IPS DF 19.7 (cell line): ENCODE measurements around the gene MND1.

Experiments used
- DNase-seq: peaks from one replicate; pipeline ENCODE4 v3.0.0-alpha.2; 2013; ENCODE audit warnings: low read depth, low spot score

MND1 gene, protein sequence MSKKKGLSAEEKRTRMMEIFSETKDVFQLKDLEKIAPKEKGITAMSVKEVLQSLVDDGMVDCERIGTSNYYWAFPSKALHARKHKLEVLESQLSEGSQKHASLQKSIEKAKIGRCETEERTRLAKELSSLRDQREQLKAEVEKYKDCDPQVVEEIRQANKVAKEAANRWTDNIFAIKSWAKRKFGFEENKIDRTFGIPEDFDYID

DNA sequence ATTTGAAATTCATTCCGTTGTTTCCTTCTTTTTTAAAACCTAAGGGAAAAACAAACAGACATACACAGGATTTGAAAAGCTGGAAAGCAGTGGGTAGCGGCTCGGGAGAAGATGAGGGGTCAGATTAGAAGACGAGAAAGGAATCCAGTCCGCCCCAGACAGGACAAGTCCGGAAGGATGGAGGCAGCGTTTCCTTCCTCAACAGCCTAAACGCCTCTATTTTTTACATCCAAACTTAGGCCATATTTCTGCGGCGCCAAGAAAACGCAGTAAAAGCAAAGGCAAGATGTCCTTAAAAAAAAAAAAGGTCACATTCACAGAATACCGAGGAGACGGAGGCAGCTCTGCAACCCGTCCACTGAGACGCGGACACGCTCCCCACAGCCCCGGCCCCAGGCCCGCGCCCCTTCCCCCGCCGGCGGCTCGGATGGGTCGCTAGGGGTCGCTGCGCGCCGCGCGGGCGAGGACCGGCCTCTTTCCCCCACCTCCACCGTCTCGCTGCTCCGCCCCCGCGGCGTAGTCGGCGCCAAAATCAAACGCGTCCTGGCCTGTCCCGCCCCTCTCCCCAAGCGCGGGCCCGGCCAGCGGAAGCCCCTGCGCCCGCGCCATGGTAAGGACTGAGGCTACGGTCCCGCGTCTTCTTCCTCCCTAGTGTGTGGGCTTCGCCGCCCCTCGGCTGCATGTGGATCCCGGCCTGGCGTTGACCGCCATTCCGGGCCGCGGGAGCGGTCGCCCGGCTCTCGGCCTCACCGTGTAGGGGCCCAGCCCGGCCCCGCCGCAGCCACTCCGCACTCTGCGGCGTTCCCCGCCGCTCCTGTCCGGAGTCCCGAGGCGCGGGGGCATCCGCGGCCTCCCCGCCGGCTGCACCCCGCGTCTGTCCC, at the start of gene MND1:
Gene MND1, plus strand, starts transcription at position 558 of the 881 bp plus-strand sequence. Its CDS starts 50 bp downstream, at position 608.
- peak; percentile 61 for DNase-seq

DNA sequence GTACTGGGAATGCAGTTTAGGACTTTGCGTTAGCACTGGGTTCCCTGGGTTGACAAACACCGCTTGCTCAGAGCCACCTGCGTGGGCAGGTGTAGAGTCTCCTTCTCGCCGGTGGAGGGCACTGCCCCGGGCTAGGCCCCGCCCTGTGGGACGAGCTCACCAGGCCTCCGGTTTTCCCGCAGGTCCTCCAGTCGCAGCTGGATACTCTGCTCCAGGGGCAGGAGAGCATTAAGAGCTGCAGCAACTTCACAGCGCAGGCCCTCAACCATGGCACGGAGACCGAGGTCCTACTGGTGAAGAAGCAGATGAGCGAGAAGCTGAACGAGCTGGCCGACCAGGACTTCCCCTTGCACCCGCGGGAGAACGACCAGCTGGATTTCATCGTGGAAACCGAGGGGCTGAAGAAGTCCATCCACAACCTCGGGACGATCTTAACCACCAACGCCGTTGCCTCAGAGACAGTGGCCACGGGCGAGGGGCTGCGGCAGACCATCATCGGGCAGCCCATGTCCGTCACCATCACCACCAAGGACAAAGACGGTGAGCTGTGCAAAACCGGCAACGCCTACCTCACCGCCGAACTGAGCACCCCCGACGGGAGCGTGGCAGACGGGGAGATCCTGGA, 49.2 kb upstream of the MND1 start:
- DNase-seq = no peak

DNA sequence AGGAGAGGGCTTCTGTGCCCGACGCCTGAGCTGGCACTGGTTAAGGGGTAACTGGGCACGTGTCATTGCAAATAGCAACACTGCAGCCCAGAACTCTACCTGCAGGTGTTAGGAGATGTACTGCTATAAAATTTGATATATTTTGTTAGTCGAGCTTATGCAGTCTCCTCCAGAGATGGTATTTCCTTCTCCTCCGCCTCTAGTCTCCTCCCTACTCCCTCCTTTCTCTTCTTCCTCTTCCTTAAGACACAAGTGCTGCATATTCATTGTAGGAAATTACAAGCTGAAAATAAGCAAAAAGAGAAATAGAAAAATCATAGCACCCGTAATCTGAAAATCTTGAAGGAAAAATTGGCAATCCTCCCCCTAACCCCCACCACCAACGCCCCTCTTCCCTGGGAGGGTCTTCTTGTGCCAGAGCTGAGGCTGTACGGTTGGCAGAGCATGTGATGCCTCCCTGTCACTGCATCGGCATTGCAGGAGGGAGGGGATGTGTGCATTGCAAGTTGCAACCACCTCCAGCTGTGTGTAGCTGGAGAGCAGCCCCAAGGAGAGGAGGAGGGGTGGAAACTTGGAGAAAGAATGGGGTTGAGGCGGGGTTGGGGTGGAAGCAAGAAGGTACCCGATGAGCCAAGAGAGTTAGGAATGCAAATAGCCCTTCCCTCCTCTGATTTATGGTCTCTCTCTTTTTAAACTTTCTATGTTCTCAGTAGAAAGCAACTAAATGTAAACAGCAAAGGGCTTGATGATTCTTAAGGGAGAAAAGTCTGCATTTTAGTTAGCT, 48.3 kb upstream of the MND1 start:
- no peak for DNase-seq

DNA sequence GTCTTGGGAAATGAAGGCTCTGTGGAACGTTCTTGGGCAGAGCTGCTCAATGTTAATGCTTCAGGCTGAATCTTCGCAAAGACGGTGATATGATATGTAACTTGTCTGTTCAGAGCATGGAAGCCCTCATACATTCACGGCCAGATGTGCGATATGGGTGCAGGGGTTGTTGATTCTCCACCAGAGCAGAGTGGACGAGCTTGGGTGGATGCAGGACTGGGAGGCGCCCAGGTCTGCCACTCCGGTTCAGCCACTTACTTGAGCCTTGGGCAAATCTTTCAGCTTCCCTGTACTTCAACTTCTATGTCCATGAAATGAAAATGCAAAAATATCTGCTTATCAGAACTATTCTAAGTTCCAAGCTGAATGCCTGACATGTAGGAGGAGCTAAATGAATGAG, 47.4 kb upstream of the MND1 start:
- no peak for DNase-seq

DNA sequence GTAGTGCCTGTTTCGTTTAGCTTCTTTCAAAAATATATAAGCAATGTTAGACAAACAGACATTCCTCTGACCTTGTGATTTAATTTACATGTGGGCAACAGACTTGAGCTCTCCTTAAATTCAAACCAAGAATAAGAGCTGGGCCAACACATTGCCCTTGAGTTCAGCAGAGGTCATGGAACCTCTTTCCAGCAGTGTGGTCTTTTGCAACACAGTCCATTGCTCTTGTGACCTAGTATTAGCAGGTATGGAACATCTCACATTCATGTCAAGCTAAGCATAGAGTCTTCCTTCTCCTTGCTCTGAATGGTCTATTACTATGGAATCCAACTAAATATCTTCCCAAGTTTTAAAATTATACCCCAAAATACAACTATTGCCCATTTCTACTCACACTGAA, 33.7 kb upstream of the MND1 start:
- DNase-seq = no peak

DNA sequence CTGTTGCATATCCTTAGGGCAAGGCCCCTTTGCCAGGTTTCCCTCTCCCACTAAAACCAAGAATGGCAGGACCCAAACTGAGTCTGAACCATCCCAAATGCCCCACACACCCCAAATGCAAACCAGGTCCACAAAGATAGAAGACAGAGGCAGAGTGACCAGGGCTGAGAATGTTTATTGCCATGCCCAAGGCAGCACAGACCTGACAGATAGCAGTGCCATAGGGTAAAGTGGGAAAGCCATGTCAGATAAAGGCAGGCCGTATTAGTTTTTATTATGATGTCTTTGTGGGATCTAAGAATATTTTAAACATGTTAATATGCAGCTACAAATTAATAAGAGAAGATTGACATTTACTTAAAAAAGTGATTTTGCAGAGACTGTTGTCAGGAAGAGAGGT, 29.6 kb upstream of the MND1 start:
- DNase-seq = no peak

DNA sequence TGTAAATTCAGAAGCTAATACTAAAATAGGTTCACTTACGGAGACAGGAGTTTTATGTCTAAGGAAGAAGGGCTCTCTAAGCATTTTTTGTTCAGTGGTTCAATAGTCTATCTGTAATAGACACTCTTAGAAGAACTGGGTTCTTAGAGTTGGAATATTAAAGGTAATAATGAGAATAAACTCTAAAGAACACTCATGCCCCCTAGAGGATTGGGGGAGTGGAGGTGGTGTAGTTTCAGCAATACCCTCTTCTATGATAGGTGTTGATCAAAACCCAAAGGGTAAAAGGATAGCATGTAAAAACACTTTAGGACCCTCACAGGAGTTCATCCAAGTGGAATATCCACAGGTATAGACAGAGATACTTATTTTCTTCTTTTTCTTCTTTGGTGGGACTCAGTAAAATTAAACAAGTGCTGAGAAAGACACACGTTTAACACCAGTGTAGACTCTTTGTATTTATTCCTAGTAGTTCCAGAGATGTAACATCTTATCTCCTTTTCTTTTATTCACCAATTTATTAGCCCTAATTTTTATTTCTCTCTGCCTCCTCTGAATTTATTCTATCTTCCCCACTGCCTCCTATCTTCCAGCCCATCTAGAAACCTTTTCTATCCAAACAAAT, 25.7 kb upstream of the MND1 start:
- DNase-seq = no peak

DNA sequence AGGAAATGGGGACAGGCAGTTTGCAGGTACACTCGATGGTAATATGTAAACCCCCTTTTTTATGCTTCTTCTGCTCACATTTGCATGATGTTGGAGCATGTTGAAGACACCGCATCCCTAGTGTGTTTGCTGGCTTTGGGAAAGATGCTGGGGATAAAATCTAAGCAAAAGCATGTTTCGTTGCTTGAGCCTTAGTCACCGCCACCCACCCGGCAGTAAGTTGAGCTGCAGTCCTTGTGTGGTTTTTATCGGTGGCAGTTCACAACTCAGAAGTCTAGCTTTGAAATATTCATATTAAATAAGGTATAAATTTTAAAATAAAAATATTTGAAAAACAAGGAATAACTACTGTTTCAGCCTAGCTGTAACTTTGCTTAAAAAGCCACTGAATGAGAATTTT, 21.7 kb upstream of the MND1 start:
- no peak for DNase-seq

DNA sequence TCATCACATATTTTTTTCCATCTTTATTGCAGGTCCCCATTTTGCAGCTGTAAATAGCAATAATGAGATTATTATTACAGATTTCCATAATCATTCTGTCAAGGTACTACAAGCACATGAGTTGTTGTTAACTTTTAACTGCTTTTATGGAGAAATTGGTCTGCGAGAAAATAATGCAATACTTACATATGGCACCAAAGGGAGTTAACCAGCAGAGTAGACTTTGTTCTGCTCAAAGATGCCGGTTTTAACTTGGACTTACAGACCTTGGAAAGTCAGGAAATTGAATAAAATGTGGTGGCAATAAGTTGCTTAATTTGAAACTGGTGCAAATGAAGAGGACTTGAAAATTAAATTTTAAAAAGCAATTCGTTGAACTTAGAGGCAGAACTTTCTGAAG, 20.4 kb upstream of the MND1 start:
- no peak for DNase-seq

DNA sequence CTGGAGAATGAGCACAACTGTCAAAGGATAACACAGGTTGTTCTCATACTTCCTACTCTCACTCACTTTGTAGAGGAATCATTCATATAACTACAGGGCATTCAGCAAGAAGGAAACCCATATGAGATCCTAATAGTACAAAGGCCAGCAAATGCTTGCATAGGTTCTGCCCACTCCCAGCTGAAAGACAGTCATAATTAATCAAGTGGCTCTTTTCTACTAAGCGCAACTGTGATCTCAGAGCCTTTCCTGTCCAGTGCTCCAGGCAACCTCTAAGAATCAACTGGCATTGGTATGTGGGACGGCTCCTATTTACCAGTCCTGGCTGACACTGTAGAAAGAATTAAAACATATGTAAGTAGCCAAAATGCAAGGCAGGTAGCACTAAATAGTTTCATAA, 18.9 kb upstream of the MND1 start:
- DNase-seq = no peak

DNA sequence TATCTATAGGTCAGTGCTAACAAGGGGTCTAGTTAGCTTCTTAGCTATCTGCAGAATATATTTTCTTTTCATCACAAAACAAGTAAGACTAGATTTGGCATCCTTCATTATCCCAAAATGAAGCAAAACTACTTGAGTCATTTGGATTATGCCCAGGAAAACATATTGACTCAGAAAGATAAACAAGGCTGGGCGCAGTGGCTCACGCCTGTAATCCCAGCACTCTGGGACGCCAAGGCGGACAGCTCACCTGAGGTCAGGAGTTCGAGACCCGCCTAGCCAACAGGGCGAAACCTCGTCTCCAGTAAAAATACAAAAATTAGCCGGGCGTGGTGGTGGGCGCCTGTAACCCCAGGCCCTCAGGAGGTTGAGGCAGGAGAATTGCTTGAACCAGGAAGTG, 18.0 kb upstream of the MND1 start:
- no peak for DNase-seq

DNA sequence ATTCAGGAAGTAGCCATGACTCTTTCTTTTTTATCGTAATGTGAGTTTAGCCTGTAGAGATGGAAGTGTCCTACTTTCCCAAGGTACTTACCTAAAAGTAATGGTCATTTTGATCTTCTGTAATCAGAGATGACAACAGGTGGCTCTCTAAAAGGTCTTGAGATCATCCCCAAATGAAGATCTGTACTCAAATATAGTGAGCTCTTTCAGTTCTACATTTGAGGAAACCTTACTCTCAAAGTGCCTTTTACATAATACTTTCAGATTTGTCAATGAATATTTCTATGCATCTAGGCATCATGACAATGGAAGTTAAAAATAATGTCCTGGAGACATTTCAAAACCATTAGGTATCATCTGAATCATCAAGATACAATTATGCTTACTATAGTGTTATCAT, 17.2 kb upstream of the MND1 start:
- DNase-seq = no peak

DNA sequence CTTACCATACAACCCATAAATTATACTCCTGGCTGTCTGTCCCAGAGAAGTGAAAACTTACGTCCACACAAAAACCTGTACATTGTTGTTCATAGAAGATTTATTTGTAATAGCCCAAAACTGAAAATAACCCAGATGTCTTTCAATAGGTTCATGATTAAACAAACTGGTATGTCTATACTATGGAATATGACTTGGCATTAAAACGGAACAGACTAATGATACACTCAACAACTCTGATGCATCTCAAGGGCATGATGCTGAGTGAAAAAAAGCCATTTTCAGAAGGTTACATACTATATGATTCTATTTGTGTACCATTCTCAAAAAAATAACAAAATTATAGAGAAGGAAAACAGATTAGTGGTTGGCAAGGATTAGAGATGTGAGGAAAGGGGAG, 11.6 kb upstream of the MND1 start:
- DNase-seq = no peak

DNA sequence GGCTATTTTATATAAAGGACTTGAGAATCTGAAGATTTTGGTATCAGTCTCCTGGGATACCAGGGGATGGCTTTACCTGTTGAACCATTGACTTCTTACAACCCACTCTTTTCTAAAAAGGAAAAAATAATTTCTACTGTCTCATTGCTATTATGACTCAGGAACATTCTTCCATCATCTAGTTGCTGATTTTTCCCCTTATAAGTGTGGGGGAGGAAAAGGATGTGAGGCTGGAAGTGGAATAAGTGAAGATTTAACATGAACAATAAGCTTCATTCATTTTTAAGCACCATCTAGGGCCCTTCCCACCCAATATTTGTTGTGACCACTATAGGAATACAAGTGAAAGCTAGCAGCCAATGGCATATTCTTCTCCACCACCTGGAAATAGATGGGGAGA, 10.6 kb upstream of the MND1 start:
- no peak for DNase-seq

DNA sequence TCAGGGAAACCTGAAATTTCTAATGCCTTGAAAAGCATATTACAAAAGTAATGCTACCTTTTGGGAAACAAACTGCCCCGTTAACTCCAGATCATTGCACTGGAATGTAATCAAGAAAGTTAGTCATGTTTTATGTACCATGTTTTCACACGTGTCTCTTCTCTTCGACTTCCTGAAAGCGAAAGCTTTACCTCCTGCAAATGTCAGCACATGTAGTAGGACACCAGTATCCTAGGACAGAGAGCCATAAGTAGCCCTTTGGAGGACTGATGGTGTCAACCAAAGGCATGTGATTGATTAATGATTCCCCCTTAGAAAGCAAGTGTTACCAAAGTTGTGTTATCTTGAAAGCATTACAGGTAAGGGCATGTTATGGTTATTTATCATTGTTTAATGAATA, 8.8 kb upstream of the MND1 start:
- DNase-seq = no peak

DNA sequence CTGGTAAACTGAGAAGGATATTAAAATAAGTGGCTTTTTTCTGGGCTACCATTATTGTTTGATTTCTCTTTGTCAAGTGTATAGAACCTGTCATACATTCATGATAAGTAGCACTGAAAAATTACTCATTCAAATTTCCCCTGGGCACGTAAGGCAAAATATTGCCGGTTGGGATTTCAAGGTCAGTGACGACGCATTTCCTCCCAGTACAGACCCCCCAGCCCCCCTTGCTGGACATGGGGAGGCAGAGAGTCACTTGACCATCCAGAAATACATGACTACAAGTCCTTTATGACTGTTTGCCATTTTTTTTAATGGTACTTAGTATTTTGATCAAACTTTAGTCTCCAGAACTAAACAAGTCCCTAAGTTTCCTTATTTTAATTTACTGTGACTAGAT, 6.8 kb upstream of the MND1 start:
- DNase-seq = no peak

DNA sequence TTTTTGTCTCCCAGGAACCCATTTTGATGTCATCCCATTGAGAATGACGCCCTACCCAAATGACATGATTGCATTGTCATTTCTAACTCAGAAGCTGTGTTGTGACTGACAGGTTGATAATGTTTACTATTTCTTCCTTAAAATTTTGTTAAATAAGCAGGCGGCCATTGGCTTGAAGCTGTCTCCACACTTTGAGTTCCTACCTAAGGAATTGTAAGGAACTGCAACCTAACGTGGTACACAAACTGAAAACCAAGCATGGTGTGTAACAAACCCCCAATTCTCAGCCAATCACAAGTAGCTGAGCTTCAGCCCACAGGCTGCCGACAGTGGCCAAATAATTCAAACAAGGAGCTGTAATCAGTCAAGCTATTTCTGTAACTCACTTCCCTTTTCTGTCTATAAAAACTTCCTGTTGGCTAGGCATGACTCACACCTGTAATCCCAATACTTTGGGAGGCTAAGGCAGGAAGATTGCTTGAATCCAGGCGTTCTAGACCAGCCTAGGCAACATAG, 2.9 kb upstream of the MND1 start:
- no peak for DNase-seq

DNA sequence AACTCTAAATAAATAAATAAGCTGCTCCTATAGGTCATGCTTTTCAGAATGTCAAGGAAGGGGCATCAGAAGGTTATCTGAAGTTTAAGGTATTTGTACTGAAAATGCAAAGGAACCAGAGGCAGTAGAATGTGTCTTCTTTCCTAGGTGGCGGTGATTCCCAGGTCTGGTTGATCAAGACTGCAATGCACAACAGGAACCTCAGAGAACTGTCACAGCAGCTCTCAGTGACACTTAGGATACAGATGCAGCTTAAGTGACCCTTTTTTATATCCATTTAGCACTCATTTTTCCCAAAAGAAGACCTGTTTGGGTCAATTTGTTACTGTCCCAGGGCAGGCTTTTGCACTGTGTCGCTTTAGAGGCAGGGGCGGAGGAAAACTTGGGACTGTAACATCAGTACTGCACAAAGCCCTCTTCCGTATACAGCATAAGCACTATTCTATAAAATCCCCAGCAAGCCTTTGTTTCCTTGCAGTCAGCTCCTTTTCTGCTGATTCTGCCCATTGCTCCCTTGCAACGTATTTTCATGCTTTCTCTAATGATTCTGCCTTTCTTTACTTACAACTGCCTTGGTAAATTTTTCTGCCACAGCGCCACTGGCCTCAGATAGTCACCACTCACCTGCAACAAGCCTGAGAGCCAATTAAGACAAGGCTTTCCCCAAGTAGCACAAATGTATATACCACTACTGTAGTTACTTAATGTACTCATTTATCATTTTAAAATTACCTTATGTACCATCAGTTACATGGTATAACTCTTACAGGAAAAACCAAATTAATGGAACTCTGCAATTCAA, 1.5 kb upstream of the MND1 start:
- DNase-seq = no peak

DNA sequence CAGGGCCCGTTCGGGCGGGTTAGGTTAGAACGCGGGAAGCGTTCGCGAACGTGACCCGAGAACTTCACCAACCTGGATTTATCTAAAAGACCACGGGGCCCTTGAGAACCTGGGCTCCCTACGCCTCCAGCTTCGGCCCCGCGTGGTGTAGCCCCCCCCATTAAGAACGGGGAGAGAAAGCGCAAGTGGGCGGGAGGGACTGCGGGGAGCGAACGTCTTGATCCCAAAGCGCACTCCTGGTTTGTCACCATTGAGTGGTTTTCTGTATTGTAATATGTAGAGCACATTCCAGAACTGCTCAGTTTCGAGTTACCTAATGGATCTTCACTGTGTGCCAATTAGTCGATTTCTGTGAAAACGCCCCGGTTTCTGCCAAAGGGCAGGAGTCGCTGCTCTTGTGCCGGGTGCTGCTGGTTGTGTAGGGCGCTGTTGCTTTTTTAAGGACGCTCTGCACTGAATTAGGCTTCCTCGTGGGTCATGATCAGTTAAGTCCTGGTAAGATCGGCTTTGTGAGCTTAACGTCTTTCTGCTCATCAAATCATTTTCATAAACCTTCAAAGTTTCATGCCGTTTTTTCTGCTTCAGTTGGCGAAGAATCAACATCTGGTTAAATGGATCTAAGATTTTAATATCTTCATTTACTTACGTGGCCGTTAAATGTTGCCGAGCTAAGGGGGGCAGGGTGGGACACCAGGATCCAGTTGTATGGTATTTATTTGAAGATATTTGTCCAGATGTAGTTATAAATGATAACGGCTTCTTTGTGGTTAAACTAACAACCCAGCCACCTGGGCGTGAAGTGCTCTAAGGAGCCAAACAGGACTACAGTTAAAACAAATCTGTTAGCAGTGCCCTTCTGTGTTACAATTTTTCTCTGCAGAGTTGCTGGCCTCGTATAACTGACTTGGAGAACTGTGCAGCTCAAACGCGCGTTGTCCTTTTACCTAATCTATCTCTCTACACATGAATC, 809 bp downstream of the MND1 start:
- DNase-seq = no peak
